ENCODE data around the gene TMEM175.

The TMEM175 gene

GRCh38 chr4:960636-961350 is 28.5 kb downstream of the TMEM175 start:
- DNase-seq: no peak

GRCh38 chr4:961351-962230 is 29.3 kb downstream of the TMEM175 start:
- no peak for DNase-seq

GRCh38 chr4:962231-963208 is 30.3 kb downstream of the TMEM175 start:
- no peak for DNase-seq

- DNase-seq: no peak
Observed at GRCh38 chr4:963276-964225, 31.3 kb downstream of the TMEM175 start.

- DNase-seq: no peak
Observed at GRCh38 chr4:964346-965025, 32.2 kb downstream of the TMEM175 start.

- no peak for DNase-seq
Observed at GRCh38 chr4:965048-965765, 32.9 kb downstream of the TMEM175 start.

- DNase-seq: no peak
Observed at GRCh38 chr4:965766-966134, 33.5 kb downstream of the TMEM175 start.

GRCh38 chr4:966266-967112 is 34.2 kb downstream of the TMEM175 start:
- no peak for DNase-seq

GRCh38 chr4:967113-968104 is 35.1 kb downstream of the TMEM175 start:
- no peak for DNase-seq

GRCh38 chr4:968221-968620 is 36.0 kb downstream of the TMEM175 start:
- DNase-seq: no peak

- DNase-seq: no peak
Observed at GRCh38 chr4:968621-969394, 36.5 kb downstream of the TMEM175 start.

- no peak for DNase-seq
Observed at GRCh38 chr4:970046-970745, 37.9 kb downstream of the TMEM175 start.

GRCh38 chr4:970854-971520 is 38.7 kb downstream of the TMEM175 start:
- no peak for DNase-seq

GRCh38 chr4:971666-972500 is 39.6 kb downstream of the TMEM175 start:
- no peak for DNase-seq

Measured in SW 1271 (cell line).